ENCODE results near the gene TNFRSF18. TPM values are rescaled to one million over a fixed set of nuclear protein-coding genes. Genes with fewer than 3 reads are reported as not detected.

The TNFRSF18 gene
- total RNA-seq, 1 experiment from 2014 or later = 6.9 TPM

GRCh38 chr1:1155258-1155657 is 51.1 kb downstream of the TNFRSF18 start:
- H4K20me1 ChIP-seq (ENCODE audit: insufficient read depth) = no peaks in the 10 kb centered on the region
- CTCF ChIA-PET = no interaction called here
- peaks cover 12% of the 10 kb centered on the region for H3K4me1 ChIP-seq (replicated peaks; ENCODE audit: insufficient read depth)
- DNase-seq = no peak
- no peaks in the 10 kb centered on the region for H3K9me3 ChIP-seq (ENCODE audit: insufficient read depth, low read depth)
- intact Hi-C loops (cut with micrococcal nuclease; ENCODE audit: unreplicated experiment) = no loop called here
- H3K4me2 ChIP-seq = no peak overlapping the region
- no peaks in the 10 kb centered on the region for H3K36me3 ChIP-seq (ENCODE audit: low read depth)
- no peaks in the 10 kb centered on the region for H3K27me3 ChIP-seq (ENCODE audit: insufficient read depth, low read depth)
- H2AFZ ChIP-seq = no peak overlapping the region
- no peak overlapping the region for H3K27ac ChIP-seq
- no peaks in the 10 kb centered on the region for H3K9me2 ChIP-seq (ENCODE audit: insufficient read depth)
- peaks cover 38% of the 10 kb centered on the region; the same call in 1 of the 2 replicates for H3F3A ChIP-seq (ENCODE audit: insufficient read depth, low read depth)
- H3K4me3 ChIP-seq = no peak overlapping the region
- no TSS peak for BruUV-seq (replicated peaks)
- no peaks in the 10 kb centered on the region for H3K79me2 ChIP-seq (ENCODE audit: low read depth)
- POLR2A ChIA-PET (ENCODE audit: unreplicated experiment) = interaction anchor here (0.6 kb wide), 1 partner anchor 118 kb away, joined by 19 read pairs; the partner anchor contains the start of gene UBE2J2
- TF ChIP-seq CTCF (conservative IDR thresholded peaks at IDR 0.05) (no peak), EZH2 (IDR thresholded peaks at IDR 0.05; ENCODE audit: low read depth) (no peak)

- H3K9me2 ChIP-seq (ENCODE audit: insufficient read depth) = no peaks in the 10 kb centered on the region
- H3K36me3 ChIP-seq (ENCODE audit: low read depth) = no peaks in the 10 kb centered on the region
- no peak overlapping the region for H3K27ac ChIP-seq
- POLR2A ChIA-PET (ENCODE audit: unreplicated experiment) = no interaction called here
- intact Hi-C loops (cut with micrococcal nuclease; ENCODE audit: unreplicated experiment) = no loop called here
- no peak overlapping the region for H3K4me3 ChIP-seq
- BruUV-seq (replicated peaks) = no TSS peak
- H2AFZ ChIP-seq = no peak overlapping the region
- no peaks in the 10 kb centered on the region for H3K9me3 ChIP-seq (ENCODE audit: insufficient read depth, low read depth)
- H4K20me1 ChIP-seq (ENCODE audit: insufficient read depth) = no peaks in the 10 kb centered on the region
- H3K27me3 ChIP-seq (ENCODE audit: insufficient read depth, low read depth) = no peaks in the 10 kb centered on the region
- no peak for DNase-seq
- H3K4me2 ChIP-seq = no peak overlapping the region
- H3K4me1 ChIP-seq (replicated peaks; ENCODE audit: insufficient read depth) = peaks cover 16% of the 10 kb centered on the region
- no peaks in the 10 kb centered on the region for H3K79me2 ChIP-seq (ENCODE audit: low read depth)
- H3F3A ChIP-seq (ENCODE audit: insufficient read depth, low read depth) = peaks cover 27% of the 10 kb centered on the region; the same call in 1 of the 2 replicates
- TF ChIP-seq CTCF (conservative IDR thresholded peaks at IDR 0.05) (no peak), EZH2 (IDR thresholded peaks at IDR 0.05; ENCODE audit: low read depth) (no peak)
- CTCF ChIA-PET = no interaction called here
These were observed 52.5 kb downstream of the TNFRSF18 start for GRCh38 chr1:1153874-1154273.

Small RNAs within 50 kb of the gene (microRNA-seq; reads per million reads assigned to microRNA genes)
- gene MIR200A (ENCODE audit: borderline number of aligned reads, borderline replicate concordance) (1,390 reads per million, percentile 78 among the genes with 10 or more reads in this experiment), gene MIR200B (ENCODE audit: borderline number of aligned reads, borderline replicate concordance) (31,872 reads per million, percentile 97 among the genes with 10 or more reads in this experiment), gene MIR429 (ENCODE audit: borderline number of aligned reads, borderline replicate concordance) (2,181 reads per million, percentile 81 among the genes with 10 or more reads in this experiment)

Other genes starting within 250 kb of the TNFRSF18 start
- 86.4 and 100 TPM in 2 replicates for gene NOC2L, start 247.3 kb downstream of the TNFRSF18 start, total RNA-seq (2021)
- gene KLHL17, start 246.0 kb downstream of the TNFRSF18 start, total RNA-seq (2021) = 16.8 and 22.7 TPM in 2 replicates
- gene PLEKHN1, start 240.1 kb downstream of the TNFRSF18 start, total RNA-seq (2021) = 9.1 and 11.9 TPM in 2 replicates
- 0.60 and 0.81 TPM in 2 replicates for gene PERM1, start 224.5 kb downstream of the TNFRSF18 start, total RNA-seq (2021)
- gene HES4, start 206.5 kb downstream of the TNFRSF18 start, total RNA-seq (2021) = 19.2 and 41.8 TPM in 2 replicates
- 20.9 and 37.7 TPM in 2 replicates for gene ISG15, start 193.1 kb downstream of the TNFRSF18 start, total RNA-seq (2021)
- 278 and 381 TPM in 2 replicates for gene AGRN, start 186.5 kb downstream of the TNFRSF18 start, total RNA-seq (2021)
- gene RNF223, start 132.3 kb downstream of the TNFRSF18 start, total RNA-seq (2021) = 3.2 and 3.6 TPM in 2 replicates
- gene C1orf159, start 90.5 kb downstream of the TNFRSF18 start, total RNA-seq (2021) = 26.6 and 31.1 TPM in 2 replicates
- gene TTLL10, start 32.7 kb downstream of the TNFRSF18 start, total RNA-seq (2021) = 4.0 and 5.8 TPM in 2 replicates
- gene TNFRSF4, start 7.6 kb upstream of the TNFRSF18 start, total RNA-seq (2021) = 0.20 and 0.38 TPM in 2 replicates
- 133 and 139 TPM in 2 replicates for gene SDF4, start 25.4 kb upstream of the TNFRSF18 start, total RNA-seq (2021)
- 16.2 and 20.8 TPM in 2 replicates for gene B3GALT6, start 25.6 kb upstream of the TNFRSF18 start, total RNA-seq (2021)
- gene C1QTNF12, start 40.1 kb upstream of the TNFRSF18 start, total RNA-seq (2021) = 5.2 and 11.8 TPM in 2 replicates
- gene UBE2J2, start 67.3 kb upstream of the TNFRSF18 start, total RNA-seq (2021) = 54.2 and 55.0 TPM in 2 replicates
- gene SCNN1D, start 73.8 kb upstream of the TNFRSF18 start, total RNA-seq (2021) = 4.2 and 4.3 TPM in 2 replicates
- 53.5 and 54.8 TPM in 2 replicates for gene ACAP3, start 101.3 kb upstream of the TNFRSF18 start, total RNA-seq (2021)
- 18.0 and 18.9 TPM in 2 replicates for gene PUSL1, start 102.0 kb upstream of the TNFRSF18 start, total RNA-seq (2021)
- gene INTS11, start 118.1 kb upstream of the TNFRSF18 start, total RNA-seq (2021) = 130 and 150 TPM in 2 replicates
- 33.7 and 37.0 TPM in 2 replicates for gene CPTP, start 118.2 kb upstream of the TNFRSF18 start, total RNA-seq (2021)
- gene TAS1R3, start 124.7 kb upstream of the TNFRSF18 start, total RNA-seq (2021) = 0.57 and 1.2 TPM in 2 replicates
- gene DVL1, start 142.8 kb upstream of the TNFRSF18 start, total RNA-seq (2021) = 95.8 and 98.4 TPM in 2 replicates
- 0.55 and 0.80 TPM in 2 replicates for gene MXRA8, start 152.0 kb upstream of the TNFRSF18 start, total RNA-seq (2021)
- gene AURKAIP1, start 168.6 kb upstream of the TNFRSF18 start, total RNA-seq (2021) = 164 and 210 TPM in 2 replicates
- 162 and 183 TPM in 2 replicates for gene CCNL2, start 192.7 kb upstream of the TNFRSF18 start, total RNA-seq (2021)
- 90.5 and 90.8 TPM in 2 replicates for gene MRPL20, start 200.7 kb upstream of the TNFRSF18 start, total RNA-seq (2021)
- 14.7 and 18.9 TPM in 2 replicates for gene ANKRD65, start 214.7 kb upstream of the TNFRSF18 start, total RNA-seq (2021)
- 56.6 and 65.9 TPM in 2 replicates for gene VWA1, start 229.1 kb upstream of the TNFRSF18 start, total RNA-seq (2021)
- 4.0 and 4.2 TPM in 2 replicates for gene ATAD3C, start 243.1 kb upstream of the TNFRSF18 start, total RNA-seq (2021)

All from PC-9 (cell line).